Stimulated activated naive CD8-positive, alpha-beta T cell treated with anti-CD3 and anti-CD28 coated beads, Interleukin-15, amount 100 ng/mL, for 72 hours (primary cell): ENCODE measurements around the gene SMC3.
A peak's percentile ranks its signal among the peaks of the same experiment; 100 is the strongest.

Source experiments
- ATAC-seq: fragments of 150-1000 bp; cut with Tn5 transposase; 2 replicates; pipeline ENCODE4 v1.10.0; 2021; ENCODE audit warnings: mild to moderate bottlenecking, moderate library complexity
- DNase-seq, 2 donors: peaks; one replicate each; pipeline ENCODE4 v3.0.0; 2021 to 2022
- H3K27ac Mint-ChIP-seq, 2 donors: one replicate each; pipeline ENCODE4 v1.8.0; 2022; ENCODE audit warnings: mild to moderate bottlenecking in 2 of 2, mixed read lengths in 2 of 2, moderate library complexity in 2 of 2
- H3K27me3 Mint-ChIP-seq: one replicate; pipeline ENCODE4 v1.8.0; 2022; ENCODE audit warnings: mixed read lengths
- H3K4me1 Mint-ChIP-seq: one replicate; pipeline ENCODE4 v1.8.0; 2022; ENCODE audit warnings: mild to moderate bottlenecking, mixed read lengths
- H3K4me3 Mint-ChIP-seq, 2 donors: one replicate each; pipeline ENCODE4 v1.8.0; 2022; ENCODE audit warnings: mild to moderate bottlenecking in 2 of 2, mixed read lengths in 2 of 2, moderate library complexity in 1 of 2
- H3K9me3 Mint-ChIP-seq, 2 donors: one replicate each; pipeline ENCODE4 v1.8.0; 2022; ENCODE audit warnings: mixed read lengths in 2 of 2

Gene SMC3

DNA sequence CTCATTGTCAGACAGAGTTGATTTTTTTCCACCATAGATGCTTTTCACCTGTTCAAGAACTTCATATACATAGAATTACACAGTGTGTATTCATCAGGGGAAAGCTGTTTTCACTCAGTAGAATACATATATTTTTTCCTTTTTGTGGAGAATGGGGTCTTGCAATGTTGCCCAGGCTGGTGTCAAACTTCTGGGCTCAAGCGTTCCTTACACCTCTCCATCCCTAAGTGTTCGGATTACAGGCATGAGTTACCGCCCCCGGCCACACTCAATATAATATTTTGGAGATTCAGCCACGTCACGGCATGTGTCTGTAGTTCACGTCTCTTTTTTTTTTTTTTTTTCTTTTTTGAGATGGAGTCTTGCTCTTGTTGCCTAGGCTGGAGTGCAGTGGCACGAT, 7.5 kb upstream of the SMC3 start:
- Mint-ChIP-seq H3K27me3 (peaks cover 43% of the 10 kb centered on the region), H3K9me3 (no peaks in the 10 kb centered on the region)

DNA sequence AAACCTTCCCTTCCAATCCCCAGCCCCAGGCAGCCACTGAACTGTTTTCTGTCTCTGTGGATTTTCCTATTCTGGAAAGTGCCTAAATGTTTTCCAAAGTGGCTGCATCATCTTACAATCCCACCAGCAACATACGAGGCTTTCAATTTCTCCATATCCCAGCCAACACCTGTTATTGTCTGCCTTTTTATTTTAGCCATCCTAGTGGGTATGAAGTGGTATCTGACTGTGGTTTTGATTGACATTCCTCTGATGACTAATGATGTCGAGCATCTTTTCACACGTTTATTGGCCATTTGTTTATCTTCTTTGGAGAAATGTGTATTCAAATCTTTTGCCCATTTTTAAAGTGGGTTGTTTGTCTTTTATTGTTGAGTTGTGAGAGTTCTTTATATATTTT, 6.2 kb upstream of the SMC3 start:
- H3K9me3 Mint-ChIP-seq: no peaks in the 10 kb centered on the region
- H3K27ac Mint-ChIP-seq: no peak overlapping the region
- peaks cover 36% of the 10 kb centered on the region for H3K27me3 Mint-ChIP-seq
- H3K4me1 Mint-ChIP-seq: peaks cover 9% of the 10 kb centered on the region
- DNase-seq: no peak
- H3K4me3 Mint-ChIP-seq: no peak overlapping the region
- ATAC-seq: no peak

More for the DNA sequence above, 7.5 kb upstream of the SMC3 start:
- Mint-ChIP-seq H3K27ac (no peak overlapping the region), H3K4me1 (peaks cover 9% of the 10 kb centered on the region), H3K4me3 (no peak overlapping the region)
- DNase-seq (no peak), ATAC-seq (no peak)

DNA sequence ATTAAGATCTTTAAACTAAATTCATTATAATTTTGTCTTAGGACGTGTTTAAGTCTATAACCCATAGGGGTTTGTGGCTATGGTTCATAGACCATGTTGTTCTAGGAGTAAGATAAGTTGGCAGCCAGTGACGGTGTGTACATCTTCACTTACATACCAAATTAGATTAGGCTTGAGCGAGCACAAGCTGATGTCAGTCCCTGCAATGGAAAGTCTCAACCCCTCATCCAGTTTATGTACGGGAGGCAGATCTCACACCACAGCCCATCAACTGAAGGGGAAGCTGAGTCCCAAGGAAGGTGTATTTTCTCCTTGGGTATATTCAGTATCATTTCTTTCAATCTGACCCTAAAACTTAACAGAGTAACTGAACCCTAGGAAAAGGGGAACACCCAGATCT, 5.1 kb upstream of the SMC3 start:
- ATAC-seq: no peak
- DNase-seq: no peak
- Mint-ChIP-seq H3K9me3 (no peaks in the 10 kb centered on the region), H3K4me3 (no peak overlapping the region), H3K27me3 (peaks cover 34% of the 10 kb centered on the region), H3K27ac (no peak overlapping the region), H3K4me1 (peaks cover under 1% of the 10 kb centered on the region)

DNA sequence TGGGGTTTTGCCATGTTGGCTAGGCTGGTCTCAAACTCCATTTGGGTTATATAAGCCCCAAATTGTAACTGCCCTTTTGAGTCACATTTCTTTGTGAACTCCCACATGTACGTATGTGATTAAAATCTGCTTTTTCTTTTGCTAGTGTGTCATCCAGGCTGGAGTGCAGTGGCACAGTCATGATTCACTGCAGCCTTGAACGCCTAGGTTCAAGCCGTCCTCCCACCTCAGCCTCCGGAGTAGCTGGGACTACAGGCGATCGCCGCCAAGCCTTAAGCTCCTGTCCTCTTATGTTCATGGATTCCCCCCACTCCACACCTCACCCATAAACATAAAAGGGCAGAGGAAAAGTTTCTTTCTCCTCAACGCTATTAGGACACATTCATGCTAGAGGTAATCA, 4.4 kb upstream of the SMC3 start:
- no peak overlapping the region for H3K4me3 Mint-ChIP-seq
- ATAC-seq (no peak), DNase-seq (no peak)
- no peak overlapping the region for H3K27ac Mint-ChIP-seq
- H3K9me3 Mint-ChIP-seq: no peaks in the 10 kb centered on the region
- H3K4me1 Mint-ChIP-seq: no peaks in the 10 kb centered on the region
- H3K27me3 Mint-ChIP-seq: peaks cover 34% of the 10 kb centered on the region

DNA sequence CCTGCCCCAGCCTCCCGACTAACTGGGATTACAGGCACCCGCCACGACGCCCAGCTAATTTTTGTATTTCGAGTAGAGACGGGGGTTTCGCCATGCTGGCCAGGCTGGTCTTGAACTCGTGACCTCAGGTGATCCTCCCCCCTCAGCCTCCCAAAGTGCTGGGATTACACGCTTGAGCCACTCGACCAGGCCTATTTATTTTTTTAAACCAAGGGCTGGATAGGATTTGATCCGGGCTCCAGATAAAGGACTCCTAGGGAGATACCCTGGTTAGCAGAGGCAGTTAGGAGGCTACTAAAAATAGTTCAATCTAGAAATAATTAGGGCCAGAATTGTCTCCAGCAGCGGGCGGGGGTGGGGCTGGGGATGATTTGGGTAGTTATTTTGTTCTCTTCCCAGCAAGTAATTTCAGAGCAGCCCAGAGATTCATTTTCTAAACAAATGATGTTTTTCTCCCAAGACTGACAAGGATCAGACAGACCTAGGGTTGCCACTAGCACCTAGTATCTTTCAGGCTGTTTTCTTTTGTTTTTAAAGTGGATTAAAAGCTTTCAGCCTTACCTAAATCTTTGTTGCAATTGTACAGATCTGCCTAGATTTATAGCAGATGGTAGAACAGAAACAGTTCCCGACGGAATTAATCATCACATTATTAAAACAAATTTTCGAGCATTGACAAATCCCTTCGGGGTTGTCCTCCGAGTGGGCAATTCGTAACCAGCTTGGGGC, 859 bp upstream of the SMC3 start:
- peaks cover 23% of the 10 kb centered on the region for H3K4me1 Mint-ChIP-seq
- peak overlapping the region; percentile 93 to 97 for H3K4me3 Mint-ChIP-seq
- DNase-seq: no peak
- H3K27me3 Mint-ChIP-seq: peaks cover 24% of the 10 kb centered on the region
- no peaks in the 10 kb centered on the region for H3K9me3 Mint-ChIP-seq
- ATAC-seq: no peak
- H3K27ac Mint-ChIP-seq: peak overlapping the region; percentile 100

DNA sequence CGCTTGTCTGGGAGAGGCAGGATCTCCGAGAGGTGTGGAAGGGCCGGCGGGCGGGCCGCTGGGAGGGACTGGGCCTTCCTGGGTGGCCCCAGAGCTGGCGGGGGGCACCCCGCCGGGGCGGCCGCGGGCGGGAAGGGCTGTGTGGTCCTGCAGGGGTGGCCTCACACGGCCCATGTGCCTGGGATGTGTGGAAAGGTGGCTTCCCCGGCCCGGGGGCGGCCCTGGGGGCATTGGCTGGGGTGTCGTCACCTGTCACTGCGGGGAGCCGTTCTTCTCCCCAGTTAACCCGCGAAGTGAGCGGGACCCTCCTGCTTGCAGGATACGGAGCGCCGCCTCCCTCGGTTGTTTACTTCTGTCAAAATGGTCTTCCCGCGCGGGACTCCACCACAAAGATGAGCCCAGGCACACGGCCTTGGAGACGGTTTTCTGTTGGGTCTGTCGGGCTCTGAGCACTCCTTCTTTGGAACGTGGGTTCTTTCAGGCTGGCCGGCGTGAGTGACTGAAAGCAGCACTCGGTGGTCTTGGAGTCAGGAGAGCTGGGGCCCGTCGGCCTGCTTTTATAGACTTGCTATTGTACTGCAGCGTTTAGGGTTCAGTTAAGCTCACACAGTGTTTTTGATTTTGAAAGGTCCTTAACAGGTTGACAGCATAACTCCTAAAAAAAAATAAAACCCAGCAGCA, 700 bp downstream of the SMC3 start:
- peaks cover 16% of the 10 kb centered on the region for H3K27me3 Mint-ChIP-seq
- no peaks in the 10 kb centered on the region for H3K9me3 Mint-ChIP-seq
- H3K27ac Mint-ChIP-seq: peak overlapping the region; percentile 100
- ATAC-seq (peak; percentile 76), DNase-seq (peak; percentile 68 to 76)
- peaks cover 34% of the 10 kb centered on the region for H3K4me1 Mint-ChIP-seq
- H3K4me3 Mint-ChIP-seq: peak overlapping the region; percentile 93 to 97

DNA sequence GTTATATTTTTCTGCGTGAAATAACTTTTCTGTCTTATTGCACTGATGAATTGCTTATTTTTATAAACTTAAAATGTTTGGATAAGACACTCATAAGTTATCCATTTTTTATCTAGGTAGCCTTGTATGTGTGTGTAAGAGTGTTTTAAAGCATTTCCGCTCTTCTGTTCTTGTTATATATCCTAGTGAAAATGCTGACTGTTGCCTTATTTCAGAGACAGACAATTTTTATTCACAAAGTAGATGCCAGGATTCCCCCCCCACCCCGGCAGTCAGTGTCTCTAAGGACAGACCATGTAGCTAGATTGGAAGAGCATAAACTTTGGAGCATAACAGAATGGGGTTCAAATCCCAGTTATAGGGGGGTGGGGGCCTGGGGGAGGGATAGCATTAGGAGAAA, 1.6 kb downstream of the SMC3 start:
- Mint-ChIP-seq H3K4me3 (peak overlapping the region; percentile 93 to 97), H3K9me3 (no peaks in the 10 kb centered on the region), H3K4me1 (peaks cover 37% of the 10 kb centered on the region), H3K27me3 (peaks cover 7% of the 10 kb centered on the region), H3K27ac (peak overlapping the region; percentile 61 to 78)
- DNase-seq (no peak), ATAC-seq (no peak)

DNA sequence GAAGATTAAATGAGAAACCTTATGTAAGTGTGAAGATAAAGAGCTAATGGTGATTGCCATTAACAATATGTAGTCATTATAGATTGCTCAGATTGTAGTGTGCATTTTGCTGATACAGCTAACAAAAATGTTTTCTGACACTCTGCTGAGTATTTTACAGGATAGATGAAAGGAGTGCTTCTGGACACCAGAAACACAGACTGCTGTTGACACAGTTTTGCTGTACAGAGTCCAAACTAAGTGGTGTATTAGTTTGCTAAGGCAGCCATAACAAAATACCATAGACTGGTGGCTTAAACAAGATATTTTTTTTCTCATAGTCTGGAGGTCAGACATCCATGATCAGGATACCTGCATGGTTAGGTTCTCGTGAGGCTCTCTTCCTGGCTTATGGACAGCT, 2.2 kb downstream of the SMC3 start:
- Mint-ChIP-seq H3K27me3 (peaks cover under 1% of the 10 kb centered on the region), H3K4me1 (peaks cover 43% of the 10 kb centered on the region), H3K4me3 (peak overlapping the region; percentile 93 to 97), H3K9me3 (no peaks in the 10 kb centered on the region), H3K27ac (no peak overlapping the region)
- ATAC-seq (no peak), DNase-seq (no peak)

DNA sequence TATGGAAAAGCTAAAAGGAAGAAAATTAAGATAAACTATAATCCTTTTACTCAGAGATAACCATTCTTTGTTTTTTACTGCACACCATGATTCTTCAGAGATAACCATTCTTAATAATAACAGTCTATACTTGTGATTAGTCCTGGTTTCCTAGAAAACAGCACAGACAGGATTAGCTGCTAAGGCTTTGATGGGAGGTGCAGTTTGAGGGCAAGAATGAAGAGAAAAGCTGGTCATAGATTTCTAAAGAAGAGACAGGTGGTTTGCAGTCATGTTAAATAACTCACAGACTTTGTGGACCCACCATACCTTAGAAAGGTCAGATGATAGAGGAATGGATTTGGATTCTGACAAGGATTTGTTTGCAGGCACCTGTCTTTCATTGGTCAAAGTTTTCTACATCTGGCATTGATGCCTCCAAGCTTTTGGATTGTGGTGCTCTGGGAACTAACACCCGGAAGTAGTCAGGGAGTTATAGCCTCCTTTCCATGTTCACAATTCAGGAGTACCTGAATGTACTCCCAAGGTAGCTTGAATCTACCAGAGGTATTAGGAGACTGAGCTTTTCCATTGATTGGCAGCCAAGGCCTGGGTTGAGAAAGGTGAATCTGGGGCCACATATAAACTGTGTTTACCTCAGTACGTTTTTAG, 3.7 kb downstream of the SMC3 start:
- DNase-seq (no peak), ATAC-seq (no peak)
- Mint-ChIP-seq H3K4me1 (peaks cover 54% of the 10 kb centered on the region), H3K27me3 (no peaks in the 10 kb centered on the region), H3K27ac (no peak overlapping the region), H3K9me3 (no peaks in the 10 kb centered on the region), H3K4me3 (peak overlapping the region in 1 of 2 donors; percentile 57)

DNA sequence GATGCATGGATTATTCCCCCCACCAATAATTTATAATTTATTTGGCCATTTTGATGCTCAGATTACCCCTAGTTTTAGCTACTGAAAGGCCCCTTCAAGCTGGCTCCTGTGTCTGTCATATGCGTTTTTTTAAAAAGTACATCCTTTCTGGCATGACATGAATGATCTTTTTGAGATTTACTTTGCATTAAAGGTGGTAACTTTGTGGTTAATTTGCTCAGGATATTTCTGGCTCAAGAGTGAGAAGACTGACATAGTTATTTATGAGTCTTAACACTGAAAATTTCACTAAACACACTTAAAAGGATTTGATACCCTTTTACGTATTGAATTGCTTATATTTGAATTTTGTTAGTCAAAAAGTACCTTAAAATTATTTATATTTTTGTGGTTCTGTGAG, 5.4 kb downstream of the SMC3 start:
- H3K4me1 Mint-ChIP-seq: peaks cover 54% of the 10 kb centered on the region
- H3K27ac Mint-ChIP-seq: peak overlapping the region in 1 of 2 donors; percentile 59
- no peaks in the 10 kb centered on the region for H3K27me3 Mint-ChIP-seq
- ATAC-seq (no peak), DNase-seq (no peak)
- H3K4me3 Mint-ChIP-seq: peak overlapping the region in 1 of 2 donors; percentile 51
- no peaks in the 10 kb centered on the region for H3K9me3 Mint-ChIP-seq

DNA sequence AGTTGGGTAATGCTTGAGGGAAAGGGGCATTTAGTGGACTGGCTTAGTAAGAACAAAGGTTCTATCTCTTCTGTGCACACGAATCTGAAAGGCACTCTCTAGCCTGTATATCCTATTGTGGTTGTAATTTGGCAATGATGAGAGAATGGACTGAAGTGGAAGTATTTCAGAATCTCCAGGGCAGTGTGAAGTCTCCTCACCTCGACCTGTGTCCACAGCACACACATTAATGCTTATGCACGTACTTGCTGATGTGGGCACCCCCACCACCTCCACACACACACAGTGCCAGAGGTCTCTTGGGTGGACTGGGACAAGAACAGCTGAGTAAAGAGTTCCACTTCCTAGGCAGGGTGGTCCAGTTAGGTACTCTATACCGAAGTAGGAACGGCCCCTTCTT, 6.9 kb downstream of the SMC3 start:
- no peak for ATAC-seq
- no peak overlapping the region for H3K4me3 Mint-ChIP-seq
- H3K27me3 Mint-ChIP-seq: no peaks in the 10 kb centered on the region
- H3K4me1 Mint-ChIP-seq: peaks cover 48% of the 10 kb centered on the region
- no peak for DNase-seq
- H3K27ac Mint-ChIP-seq: peak overlapping the region in 1 of 2 donors; percentile 59
- no peaks in the 10 kb centered on the region for H3K9me3 Mint-ChIP-seq

DNA sequence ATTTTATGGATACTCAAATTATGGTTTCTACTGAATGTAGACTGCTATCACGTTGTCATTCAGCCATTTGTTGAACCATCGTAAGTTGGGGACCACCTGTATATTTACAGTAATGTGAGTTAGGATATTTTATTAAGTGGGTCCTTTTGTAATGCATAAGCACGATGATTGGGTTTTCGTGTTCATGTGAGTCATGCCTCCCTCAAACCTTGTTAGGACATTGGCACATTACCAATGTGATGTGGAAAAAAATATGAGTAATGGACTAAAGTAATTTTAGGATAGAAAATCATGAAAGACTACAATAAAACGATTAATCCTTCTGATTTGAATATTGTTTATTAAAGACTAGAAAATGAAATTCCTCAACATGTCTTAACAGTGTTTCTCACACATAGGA, 8.7 kb downstream of the SMC3 start:
- H3K27me3 Mint-ChIP-seq: no peaks in the 10 kb centered on the region
- ATAC-seq: no peak
- no peak for DNase-seq
- peaks cover 33% of the 10 kb centered on the region for H3K4me1 Mint-ChIP-seq
- H3K9me3 Mint-ChIP-seq: no peaks in the 10 kb centered on the region
- no peak overlapping the region for H3K4me3 Mint-ChIP-seq
- H3K27ac Mint-ChIP-seq: no peak overlapping the region

DNA sequence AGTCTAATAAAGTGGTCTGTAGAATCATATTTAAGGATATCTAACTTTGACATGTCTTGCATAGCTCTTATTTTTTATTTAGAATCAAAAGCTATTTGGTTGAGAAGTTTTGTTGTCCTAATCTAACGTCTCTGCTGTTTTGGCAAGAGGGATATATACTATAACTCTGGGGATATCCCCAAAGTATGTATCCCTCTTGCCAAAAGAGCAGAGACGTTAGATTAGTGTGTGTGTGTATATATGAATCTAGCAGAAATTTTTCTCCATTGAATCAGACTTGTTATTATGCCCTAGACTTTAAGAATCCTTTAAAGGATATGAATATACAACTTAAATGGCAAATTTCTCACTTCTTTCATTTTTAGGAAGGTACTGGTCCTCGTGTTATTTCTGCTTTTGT, 9.6 kb downstream of the SMC3 start:
- DNase-seq: no peak
- H3K4me3 Mint-ChIP-seq: no peak overlapping the region

DNA sequence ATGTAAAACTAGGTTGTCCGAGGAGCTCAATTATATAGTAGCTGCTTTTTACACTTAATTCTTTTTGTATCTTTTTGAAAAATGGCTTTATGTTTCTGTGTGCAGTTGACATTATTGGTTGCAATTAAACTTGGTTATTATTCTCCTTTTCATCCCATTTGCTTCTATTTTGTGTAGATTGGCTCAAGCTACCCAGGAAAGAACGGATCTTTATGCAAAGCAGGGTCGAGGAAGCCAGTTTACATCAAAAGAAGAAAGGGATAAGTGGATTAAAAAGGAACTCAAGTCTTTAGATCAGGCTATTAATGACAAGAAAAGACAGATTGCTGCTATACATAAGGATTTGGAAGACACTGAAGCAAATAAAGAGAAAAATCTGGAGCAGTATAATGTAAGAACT, 16.5 kb downstream of the SMC3 start:
- H3K4me3 Mint-ChIP-seq: no peak overlapping the region
- no peak overlapping the region for H3K27ac Mint-ChIP-seq

More for the DNA sequence above, 9.6 kb downstream of the SMC3 start:
- no peak for ATAC-seq
- H3K4me1 Mint-ChIP-seq: peaks cover 29% of the 10 kb centered on the region
- H3K9me3 Mint-ChIP-seq: no peaks in the 10 kb centered on the region
- no peak overlapping the region for H3K27ac Mint-ChIP-seq
- H3K27me3 Mint-ChIP-seq: no peaks in the 10 kb centered on the region

DNA sequence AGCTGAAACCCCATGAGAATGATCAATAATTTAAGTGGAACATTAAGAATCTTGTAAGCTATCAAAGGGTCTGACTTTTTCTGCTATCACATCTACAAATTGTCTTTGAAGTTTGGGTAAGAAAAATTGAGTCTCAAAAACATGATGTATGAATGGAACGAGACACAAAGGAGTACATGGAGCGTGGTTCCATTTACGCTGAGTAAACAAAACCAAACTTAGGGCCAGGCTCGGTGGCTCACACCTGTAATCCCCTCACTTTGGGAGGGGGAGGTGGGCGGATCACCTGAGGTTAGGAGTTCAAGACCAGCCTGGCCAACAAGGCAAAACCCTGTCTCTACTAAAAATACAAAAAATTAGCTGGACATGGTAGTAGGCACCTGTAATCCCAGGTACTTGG, 24.3 kb downstream of the SMC3 start:
- no peak overlapping the region for H3K4me3 Mint-ChIP-seq
- no peak for DNase-seq
- H3K4me1 Mint-ChIP-seq: no peaks in the 10 kb centered on the region
- H3K27ac Mint-ChIP-seq: no peak overlapping the region
- no peak for ATAC-seq
- H3K27me3 Mint-ChIP-seq: no peaks in the 10 kb centered on the region
- H3K9me3 Mint-ChIP-seq: no peaks in the 10 kb centered on the region

More for the DNA sequence above, 16.5 kb downstream of the SMC3 start:
- H3K27me3 Mint-ChIP-seq: no peaks in the 10 kb centered on the region
- H3K9me3 Mint-ChIP-seq: no peaks in the 10 kb centered on the region
- no peaks in the 10 kb centered on the region for H3K4me1 Mint-ChIP-seq
- ATAC-seq: no peak
- no peak for DNase-seq

DNA sequence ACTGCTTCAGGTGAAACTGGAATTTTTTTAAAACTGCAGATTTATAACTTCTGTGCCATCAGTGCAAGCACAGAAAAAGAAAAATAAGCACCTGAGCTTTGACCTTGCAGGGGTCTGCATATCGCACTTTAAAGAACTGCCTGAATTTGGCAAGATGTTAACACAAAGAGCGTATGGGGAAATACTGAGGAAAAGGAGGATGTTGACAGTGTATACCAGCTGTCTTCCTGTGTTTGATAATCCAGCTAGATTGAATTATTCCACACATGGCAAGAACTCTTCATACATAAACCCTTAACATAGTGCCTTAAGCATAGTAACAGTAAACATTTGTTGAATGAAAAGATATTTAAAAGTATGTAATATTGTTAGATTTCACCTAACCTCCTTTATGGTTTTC, 30.0 kb downstream of the SMC3 start:
- no peak for DNase-seq
- no peaks in the 10 kb centered on the region for H3K27me3 Mint-ChIP-seq
- no peak overlapping the region for H3K27ac Mint-ChIP-seq

More for the DNA sequence above, 30.0 kb downstream of the SMC3 start:
- Mint-ChIP-seq H3K4me1 (no peaks in the 10 kb centered on the region), H3K9me3 (no peaks in the 10 kb centered on the region), H3K4me3 (no peak overlapping the region)
- ATAC-seq: no peak
